ENCODE measurements around the gene IL21R.

The IL21R gene

DNA sequence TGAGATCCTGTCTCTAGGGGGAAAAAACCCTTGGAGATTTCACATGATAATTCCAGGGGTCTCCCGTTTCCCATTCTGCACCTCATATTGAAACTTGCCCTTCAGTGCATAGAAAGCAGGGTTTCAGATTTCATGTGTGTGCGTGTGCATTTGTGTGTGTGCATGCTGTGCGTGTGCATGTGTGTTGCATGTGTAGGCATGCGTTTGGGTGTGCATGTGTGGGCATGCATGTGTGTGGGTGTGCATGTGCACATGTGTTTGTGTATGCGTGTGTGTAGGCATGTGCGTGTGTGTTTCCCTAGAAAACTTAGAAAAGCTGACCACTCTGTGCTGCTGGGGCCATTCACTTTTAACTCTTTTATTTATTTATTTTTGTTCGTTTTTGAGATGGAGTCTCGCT lies 40.0 kb downstream of the IL21R start:
- Histone ChIP-seq H3K27me3 (ENCODE audit: control insufficient read depth in 1 of 2, insufficient read depth in 2 of 2, low read length in 2 of 2) (peaks cover 0 to 4% of the 10 kb centered on the region in 2 donors), H3K27ac (ENCODE audit: low read depth, low read length) (no peak overlapping the region), H3K4me1 (ENCODE audit: insufficient read depth, low read length) (no peaks in the 10 kb centered on the region), H3K9ac (ENCODE audit: low read length) (no peak overlapping the region), H3K36me3 (ENCODE audit: insufficient read depth, low read length) (no peaks in the 10 kb centered on the region), H3K4me3 (ENCODE audit: low read depth in 1 of 2, low read length in 2 of 2) (no peak overlapping the region), H3K9me3 (ENCODE audit: low read length) (peaks cover 17% of the 10 kb centered on the region)

DNA sequence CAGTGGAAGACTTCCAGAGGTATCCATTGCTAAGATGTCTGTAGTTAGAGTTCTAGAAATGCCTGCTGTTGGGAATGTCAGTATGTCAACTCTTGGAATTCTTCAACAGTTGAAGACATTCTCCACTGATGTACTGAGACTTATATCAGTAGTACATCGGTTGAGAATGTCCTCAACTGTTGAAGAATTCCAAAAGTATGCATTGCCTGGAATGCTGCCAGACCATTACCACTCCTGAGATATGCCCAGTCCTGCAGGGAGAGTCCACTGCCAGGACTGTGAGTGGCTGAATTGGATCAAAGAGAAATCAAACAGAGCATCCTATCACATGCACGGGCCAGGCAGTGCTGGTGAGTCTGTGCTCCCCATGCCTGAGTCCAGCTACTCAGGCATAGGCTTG lies 42.0 kb downstream of the IL21R start:
- Histone ChIP-seq H3K4me1 (ENCODE audit: insufficient read depth, low read length) (no peaks in the 10 kb centered on the region), H3K9ac (ENCODE audit: low read length) (no peak overlapping the region), H3K9me3 (ENCODE audit: low read length) (peaks cover 22% of the 10 kb centered on the region), H3K4me3 (ENCODE audit: low read depth in 1 of 2, low read length in 2 of 2) (no peak overlapping the region), H3K27ac (ENCODE audit: low read depth, low read length) (no peak overlapping the region), H3K27me3 (ENCODE audit: control insufficient read depth in 1 of 2, insufficient read depth in 2 of 2, low read length in 2 of 2) (peaks cover 0 to 17% of the 10 kb centered on the region in 2 donors), H3K36me3 (ENCODE audit: insufficient read depth, low read length) (no peaks in the 10 kb centered on the region)

- peaks cover 0 to 22% of the 10 kb centered on the region in 2 donors for H3K27me3 ChIP-seq (ENCODE audit: control insufficient read depth in 1 of 2, insufficient read depth in 2 of 2, low read length in 2 of 2)
- H3K9me3 ChIP-seq (ENCODE audit: low read length), result peaks cover 22% of the 10 kb centered on the region
- no peak overlapping the region for H3K9ac ChIP-seq (ENCODE audit: low read length)
- no peak overlapping the region for H3K4me3 ChIP-seq (ENCODE audit: low read depth in 1 of 2, low read length in 2 of 2)
- H3K36me3 ChIP-seq (ENCODE audit: insufficient read depth, low read length), result no peaks in the 10 kb centered on the region
- no peaks in the 10 kb centered on the region for H3K4me1 ChIP-seq (ENCODE audit: insufficient read depth, low read length)
- no peak overlapping the region for H3K27ac ChIP-seq (ENCODE audit: low read depth, low read length)
These were observed 42.5 kb downstream of the IL21R start for GRCh38 chr16:27444470-27444869.

DNA sequence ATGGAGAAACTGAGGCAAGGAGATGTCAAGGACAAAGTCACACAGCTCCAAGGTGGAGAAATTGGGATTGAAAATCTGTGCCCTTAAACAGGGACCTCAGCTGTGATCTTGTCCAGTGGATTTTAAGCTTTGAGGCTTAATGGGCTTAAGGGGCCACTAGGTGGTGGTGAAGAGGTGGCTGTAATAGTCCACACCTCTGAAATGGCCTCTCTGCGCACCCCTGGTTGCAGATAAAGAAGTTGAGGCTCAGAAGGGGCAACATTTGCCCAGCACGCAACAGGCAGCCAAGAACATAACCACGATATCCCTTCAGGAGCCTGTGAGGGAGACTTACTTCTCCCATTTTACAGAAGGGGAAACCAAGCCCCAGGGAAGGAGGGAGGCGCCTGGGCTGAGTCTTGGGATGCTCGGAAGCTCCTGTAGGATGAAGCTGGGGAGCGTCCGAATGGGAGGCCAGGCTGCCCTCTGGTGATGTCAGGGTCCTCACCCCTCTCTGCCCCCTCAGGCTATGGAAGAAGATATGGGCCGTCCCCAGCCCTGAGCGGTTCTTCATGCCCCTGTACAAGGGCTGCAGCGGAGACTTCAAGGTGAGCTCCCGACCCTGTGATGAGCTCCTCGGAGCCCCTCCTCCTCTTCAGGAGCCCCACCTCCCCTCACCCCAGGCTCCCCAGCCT lies 43.7 kb downstream of the IL21R start:
- Histone ChIP-seq H3K27me3 (ENCODE audit: control insufficient read depth in 1 of 2, insufficient read depth in 2 of 2, low read length in 2 of 2) (peaks cover 0 to 26% of the 10 kb centered on the region in 2 donors), H3K4me1 (ENCODE audit: insufficient read depth, low read length) (no peaks in the 10 kb centered on the region), H3K4me3 (ENCODE audit: low read depth in 1 of 2, low read length in 2 of 2) (no peak overlapping the region), H3K36me3 (ENCODE audit: insufficient read depth, low read length) (no peaks in the 10 kb centered on the region), H3K9me3 (ENCODE audit: low read length) (peaks cover 22% of the 10 kb centered on the region), H3K27ac (ENCODE audit: low read depth, low read length) (no peak overlapping the region), H3K9ac (ENCODE audit: low read length) (no peak overlapping the region)

- no peak overlapping the region for H3K27ac ChIP-seq (ENCODE audit: low read depth, low read length)
- no peaks in the 10 kb centered on the region for H3K4me1 ChIP-seq (ENCODE audit: insufficient read depth, low read length)
- peaks cover 22% of the 10 kb centered on the region for H3K9me3 ChIP-seq (ENCODE audit: low read length)
- H3K4me3 ChIP-seq (ENCODE audit: low read depth in 1 of 2, low read length in 2 of 2), result no peak overlapping the region
- peaks cover 0 to 26% of the 10 kb centered on the region in 2 donors for H3K27me3 ChIP-seq (ENCODE audit: control insufficient read depth in 1 of 2, insufficient read depth in 2 of 2, low read length in 2 of 2)
- H3K9ac ChIP-seq (ENCODE audit: low read length), result no peak overlapping the region
- no peaks in the 10 kb centered on the region for H3K36me3 ChIP-seq (ENCODE audit: insufficient read depth, low read length)
These were observed 44.7 kb downstream of the IL21R start for GRCh38 chr16:27446721-27447120.

DNA sequence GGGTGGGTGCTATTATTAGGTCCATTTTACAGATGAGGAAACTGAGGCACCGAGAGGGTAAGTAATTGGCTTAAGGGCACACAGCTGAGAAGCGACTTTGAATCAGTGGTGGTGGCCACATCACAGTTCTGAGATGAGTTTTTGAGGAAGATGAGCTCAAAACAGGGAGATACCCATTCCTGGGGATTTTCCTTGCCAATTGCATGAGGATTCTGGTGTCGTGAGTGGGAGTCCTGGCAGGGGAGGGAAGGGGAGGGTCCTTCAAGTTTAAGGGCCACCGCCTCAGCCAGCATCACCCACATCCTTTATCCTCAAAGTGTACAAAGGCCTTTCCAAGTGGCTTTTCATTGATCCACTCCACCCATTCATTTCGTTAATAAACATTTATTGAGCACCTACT lies 45.3 kb downstream of the IL21R start:
- H3K9ac ChIP-seq (ENCODE audit: low read length), result no peak overlapping the region
- no peaks in the 10 kb centered on the region for H3K36me3 ChIP-seq (ENCODE audit: insufficient read depth, low read length)
- no peak overlapping the region for H3K4me3 ChIP-seq (ENCODE audit: low read depth in 1 of 2, low read length in 2 of 2)
- peaks cover 22% of the 10 kb centered on the region for H3K9me3 ChIP-seq (ENCODE audit: low read length)
- H3K4me1 ChIP-seq (ENCODE audit: insufficient read depth, low read length), result no peaks in the 10 kb centered on the region
- H3K27ac ChIP-seq (ENCODE audit: low read depth, low read length), result no peak overlapping the region
- peaks cover 0 to 26% of the 10 kb centered on the region in 2 donors for H3K27me3 ChIP-seq (ENCODE audit: control insufficient read depth in 1 of 2, insufficient read depth in 2 of 2, low read length in 2 of 2)

- Histone ChIP-seq H3K9me3 (ENCODE audit: low read length) (peaks cover 22% of the 10 kb centered on the region), H3K9ac (ENCODE audit: low read length) (no peak overlapping the region), H3K27ac (ENCODE audit: low read depth, low read length) (no peak overlapping the region), H3K4me1 (ENCODE audit: insufficient read depth, low read length) (no peaks in the 10 kb centered on the region), H3K36me3 (ENCODE audit: insufficient read depth, low read length) (no peaks in the 10 kb centered on the region), H3K27me3 (ENCODE audit: control insufficient read depth in 1 of 2, insufficient read depth in 2 of 2, low read length in 2 of 2) (peaks cover 0 to 26% of the 10 kb centered on the region in 2 donors), H3K4me3 (ENCODE audit: low read depth in 1 of 2, low read length in 2 of 2) (no peak overlapping the region)
These were observed 46.8 kb downstream of the IL21R start for GRCh38 chr16:27448532-27449433.

DNA sequence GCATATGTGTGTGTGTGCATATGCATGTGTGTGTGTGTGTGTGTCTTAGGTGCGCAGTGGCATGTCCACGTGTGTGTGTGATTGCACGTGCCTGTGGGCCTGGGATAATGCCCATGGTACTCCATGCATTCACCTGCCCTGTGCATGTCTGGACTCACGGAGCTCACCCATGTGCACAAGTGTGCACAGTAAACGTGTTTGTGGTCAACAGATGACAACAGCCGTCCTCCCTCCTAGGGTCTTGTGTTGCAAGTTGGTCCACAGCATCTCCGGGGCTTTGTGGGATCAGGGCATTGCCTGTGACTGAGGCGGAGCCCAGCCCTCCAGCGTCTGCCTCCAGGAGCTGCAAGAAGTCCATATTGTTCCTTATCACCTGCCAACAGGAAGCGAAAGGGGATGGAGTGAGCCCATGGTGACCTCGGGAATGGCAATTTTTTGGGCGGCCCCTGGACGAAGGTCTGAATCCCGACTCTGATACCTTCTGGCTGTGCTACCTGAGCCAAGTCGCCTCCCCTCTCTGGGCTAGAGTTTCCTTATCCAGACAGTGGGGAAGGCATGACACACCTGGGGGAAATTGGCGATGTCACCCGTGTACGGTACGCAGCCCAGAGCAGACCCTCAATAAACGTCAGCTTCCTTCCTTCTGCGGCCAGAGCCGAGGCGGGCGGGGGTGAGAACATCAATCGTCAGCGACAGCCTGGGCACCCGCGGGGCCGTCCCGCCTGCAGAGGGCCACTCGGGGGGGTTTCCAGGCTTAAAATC lies 47.6 kb downstream of the IL21R start:
- H3K9ac ChIP-seq (ENCODE audit: low read length), result no peak overlapping the region
- no peaks in the 10 kb centered on the region for H3K36me3 ChIP-seq (ENCODE audit: insufficient read depth, low read length)
- peaks cover 16% of the 10 kb centered on the region for H3K9me3 ChIP-seq (ENCODE audit: low read length)
- H3K27me3 ChIP-seq (ENCODE audit: control insufficient read depth in 1 of 2, insufficient read depth in 2 of 2, low read length in 2 of 2), result peaks cover 0 to 26% of the 10 kb centered on the region in 2 donors
- no peak overlapping the region for H3K27ac ChIP-seq (ENCODE audit: low read depth, low read length)
- no peaks in the 10 kb centered on the region for H3K4me1 ChIP-seq (ENCODE audit: insufficient read depth, low read length)
- H3K4me3 ChIP-seq (ENCODE audit: low read depth in 1 of 2, low read length in 2 of 2), result no peak overlapping the region

DNA sequence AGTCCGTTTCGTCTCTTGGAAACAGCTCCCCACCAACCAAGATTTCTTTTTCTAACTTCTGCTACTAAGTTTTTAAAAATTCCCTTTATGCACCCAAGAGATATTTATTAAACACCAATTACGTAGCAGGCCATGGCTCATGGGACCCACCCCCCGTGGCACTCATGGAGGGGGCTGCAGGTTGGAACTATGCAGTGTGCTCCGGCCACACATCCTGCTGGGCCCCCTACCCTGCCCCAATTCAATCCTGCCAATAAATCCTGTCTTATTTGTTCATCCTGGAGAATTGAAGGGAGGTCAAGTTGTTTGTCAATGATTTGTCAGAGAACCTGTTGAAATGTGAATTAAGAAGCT lies 48.2 kb downstream of the IL21R start:
- Histone ChIP-seq H3K4me3 (ENCODE audit: low read depth in 1 of 2, low read length in 2 of 2) (no peak overlapping the region), H3K27me3 (ENCODE audit: control insufficient read depth in 1 of 2, insufficient read depth in 2 of 2, low read length in 2 of 2) (peaks cover 0 to 26% of the 10 kb centered on the region in 2 donors)

DNA sequence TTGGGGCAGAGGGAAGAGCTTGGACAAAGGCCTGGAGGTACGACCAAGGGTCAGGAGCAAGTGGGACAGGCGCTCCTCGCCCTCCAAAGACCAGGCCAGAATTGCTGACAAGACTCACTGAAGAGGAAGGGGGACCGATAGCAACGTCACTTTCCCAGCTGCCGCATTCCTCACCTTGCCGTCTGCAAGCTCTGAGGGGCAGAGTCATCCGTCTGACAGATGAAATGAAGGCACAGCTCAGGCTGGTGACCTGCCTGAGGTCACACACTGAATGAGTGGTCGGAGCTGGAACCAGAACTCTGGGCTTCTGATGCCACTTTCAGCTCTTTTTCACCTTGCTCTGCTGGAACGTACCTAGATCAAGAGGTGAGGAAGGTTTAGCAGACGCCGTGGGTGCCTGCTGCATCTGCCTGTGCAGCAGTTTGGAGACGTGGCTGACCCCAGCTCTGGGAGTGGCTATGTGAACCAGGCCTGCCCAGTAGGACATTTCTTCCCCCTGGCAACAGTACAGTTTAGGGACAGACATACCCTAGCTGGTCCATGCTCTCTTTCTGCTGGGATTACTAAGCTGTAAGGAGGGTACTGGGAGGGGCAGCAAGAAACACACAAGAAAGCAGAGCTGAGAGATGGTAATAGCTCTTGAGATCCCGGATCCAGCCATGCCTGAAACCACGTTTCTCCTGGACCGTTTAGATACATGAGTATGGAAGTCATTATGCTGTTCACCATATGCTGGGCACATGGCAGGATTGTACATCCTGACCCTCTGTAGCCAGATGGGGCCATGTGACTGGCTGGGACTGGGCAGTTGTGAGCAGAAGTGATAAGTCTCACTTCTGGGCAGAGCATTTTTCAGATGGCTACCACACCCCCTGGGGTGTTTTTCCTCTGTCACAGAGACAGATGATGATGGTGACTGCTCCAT lies 50.9 kb downstream of the IL21R start:
- Histone ChIP-seq H3K9me3 (ENCODE audit: low read length) (no peaks in the 10 kb centered on the region), H3K9ac (ENCODE audit: low read length) (no peak overlapping the region), H3K36me3 (ENCODE audit: insufficient read depth, low read length) (no peaks in the 10 kb centered on the region), H3K27ac (ENCODE audit: low read depth, low read length) (no peak overlapping the region), H3K4me1 (ENCODE audit: insufficient read depth, low read length) (no peaks in the 10 kb centered on the region), H3K4me3 (ENCODE audit: low read depth in 1 of 2, low read length in 2 of 2) (no peak overlapping the region), H3K27me3 (ENCODE audit: control insufficient read depth in 1 of 2, insufficient read depth in 2 of 2, low read length in 2 of 2) (peaks cover 0 to 16% of the 10 kb centered on the region in 2 donors)

More for the DNA sequence above, 48.2 kb downstream of the IL21R start:
- Histone ChIP-seq H3K27ac (ENCODE audit: low read depth, low read length) (no peak overlapping the region), H3K4me1 (ENCODE audit: insufficient read depth, low read length) (no peaks in the 10 kb centered on the region), H3K9me3 (ENCODE audit: low read length) (peaks cover 10% of the 10 kb centered on the region), H3K9ac (ENCODE audit: low read length) (no peak overlapping the region), H3K36me3 (ENCODE audit: insufficient read depth, low read length) (no peaks in the 10 kb centered on the region)

All from muscle layer of colon (tissue), 2 donors.